Uterus (tissue), 2 donors: Measurements from ENCODE around the gene KCNJ18.
"Not testable (repeated sequence)": the region's sequence is repeated elsewhere in the genome, so short reads cannot be mapped to it uniquely, and the experiment has no call there.

Experiments
- CTCF ChIP-seq, 4 experiments: fragments of 200-600 bp in 2 of 4; fragments of 450-650 bp in 2 of 4; sonication (generic) in 2 of 4; IDR thresholded peaks; one replicate each; pipeline ENCODE4 v1.5.1; 2016 to 2019; ENCODE audit warnings: antibody characterized with exemption in 4 of 4, mild to moderate bottlenecking in 2 of 4, moderate library complexity in 1 of 4
- POLR2A ChIP-seq, 2 donors: fragments of 450-650 bp; IDR thresholded peaks; one replicate each; pipeline ENCODE4 v1.6.1; 2016; ENCODE audit warnings: antibody characterized with exemption in 2 of 2, mild to moderate bottlenecking in 1 of 2, moderate library complexity in 1 of 2

GRCh38 chr17:21701090-21701489 lies 8.8 kb downstream of the KCNJ18 start:
- TF ChIP-seq CTCF, POLR2A (IDR thresholded peaks at IDR 0.05): not testable (repeated sequence)
